Activated CD4-positive, alpha-beta T cell treated with anti-CD3 and anti-CD28 coated beads, Interleukin-2, amount 10 ng/mL, durations not matched to agents 7 days and 5 days (primary cell): ENCODE measurements around the gene TRIM10. TPM values are rescaled to one million over a fixed set of nuclear protein-coding genes. Genes with fewer than 3 reads are reported as not detected.

Source experiments
- CTCF ChIA-PET: fragments of 350-600 bp; sonication (Branson Sonifier 250); formaldehyde crosslinking; loops from one replicate; lab custom pipeline; 2021; ENCODE audit warnings: antibody characterized with exemption; lab: Charles Lee
- POLR2A ChIA-PET: fragments of 350-600 bp; sonication (Branson Sonifier 250); formaldehyde crosslinking; loops from one replicate; lab custom pipeline; 2021; ENCODE audit warnings: antibody characterized with exemption; lab: Charles Lee
- DNase-seq: peaks from one replicate; pipeline ENCODE4 v3.0.0-alpha.2; 2020
- H3K27ac Mint-ChIP-seq: one replicate; pipeline ENCODE4 v1.8.0; 2021; ENCODE audit warnings: mild to moderate bottlenecking, moderate library complexity, mixed read lengths
- H3K27me3 Mint-ChIP-seq: one replicate; pipeline ENCODE4 v1.8.0; 2021; ENCODE audit warnings: mixed read lengths
- H3K36me3 Mint-ChIP-seq: one replicate; pipeline ENCODE4 v1.8.0; 2021; ENCODE audit warnings: low read depth, mixed read lengths
- H3K4me1 Mint-ChIP-seq: one replicate; pipeline ENCODE4 v1.8.0; 2021; ENCODE audit warnings: mixed read lengths
- H3K4me3 Mint-ChIP-seq: one replicate; pipeline ENCODE4 v1.8.0; 2021; ENCODE audit warnings: mild to moderate bottlenecking, moderate library complexity, mixed read lengths
- H3K9me3 Mint-ChIP-seq: one replicate; pipeline ENCODE4 v1.8.0; 2021; ENCODE audit warnings: mixed read lengths
- total RNA-seq, 2 experiments: library from RNA; stranded (reverse); gene quantifications; one replicate each; pipeline ENCODE4 v1.2.3, GENCODE V29; 2021

The TRIM10 gene
- total RNA-seq, 2 experiments from 2014 or later = not detected

DNA sequence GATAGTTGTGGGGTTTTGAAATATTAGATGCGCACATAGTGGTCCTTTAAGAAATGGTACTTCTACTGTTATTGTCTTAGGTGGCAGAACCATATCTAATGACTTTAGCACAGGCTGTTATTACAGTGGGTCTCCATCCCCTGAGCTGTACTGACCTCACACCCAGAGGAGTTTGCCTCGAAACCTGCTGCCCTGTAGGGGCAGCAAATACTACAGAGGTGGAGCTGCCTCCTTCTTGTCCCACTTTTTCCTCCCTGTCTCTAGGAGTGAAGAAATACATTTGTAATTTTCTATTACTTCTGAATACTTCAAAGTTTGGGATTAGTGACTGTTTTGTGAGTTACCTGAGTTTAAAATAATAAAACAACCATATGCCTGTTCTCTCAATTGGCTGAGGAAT lies 56.4 kb downstream of the TRIM10 start:
- Mint-ChIP-seq H3K9me3 (no peaks in the 10 kb centered on the region), H3K4me1 (peaks cover 37% of the 10 kb centered on the region), H3K27ac (no peak overlapping the region), H3K27me3 (peaks cover 60% of the 10 kb centered on the region), H3K4me3 (no peak overlapping the region), H3K36me3 (no peaks in the 10 kb centered on the region)
- ChIA-PET POLR2A (no interaction called here), CTCF (interaction anchor here (0.6 to 5.0 kb wide), 6 partner anchors 10 to 39 kb away, joined by 3 to 56 read pairs (median 7); partner anchors contain the start of gene TRIM40)
- DNase-seq = no peak

DNA sequence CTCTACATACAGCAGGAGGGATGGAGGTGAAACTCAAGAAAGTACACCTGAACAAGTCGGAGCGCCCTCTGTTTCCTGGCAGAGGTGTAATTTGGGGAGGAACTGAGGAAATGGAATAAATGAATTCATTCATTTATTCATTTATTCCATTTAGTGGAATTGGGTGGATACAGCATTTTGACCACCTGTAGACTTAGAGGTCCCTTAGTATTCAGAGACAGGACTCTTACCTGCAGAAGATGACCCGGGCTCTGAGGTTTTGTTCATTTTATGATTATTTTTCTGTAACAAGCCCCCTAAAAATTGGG lies 57.2 kb downstream of the TRIM10 start:
- H3K4me3 Mint-ChIP-seq = peak overlapping the region; percentile 77
- H3K9me3 Mint-ChIP-seq = no peaks in the 10 kb centered on the region
- POLR2A ChIA-PET = no interaction called here
- no peak overlapping the region for H3K27ac Mint-ChIP-seq
- no peak for DNase-seq
- H3K4me1 Mint-ChIP-seq = peaks cover 37% of the 10 kb centered on the region
- CTCF ChIA-PET = interaction anchor here (0.6 to 5.0 kb wide), 19 partner anchors 9 to 110 kb away, joined by 3 to 56 read pairs (median 5); partner anchors contain the start of genes POLR1H, TRIM31 and TRIM40
- peaks cover 64% of the 10 kb centered on the region for H3K27me3 Mint-ChIP-seq
- no peaks in the 10 kb centered on the region for H3K36me3 Mint-ChIP-seq

DNA sequence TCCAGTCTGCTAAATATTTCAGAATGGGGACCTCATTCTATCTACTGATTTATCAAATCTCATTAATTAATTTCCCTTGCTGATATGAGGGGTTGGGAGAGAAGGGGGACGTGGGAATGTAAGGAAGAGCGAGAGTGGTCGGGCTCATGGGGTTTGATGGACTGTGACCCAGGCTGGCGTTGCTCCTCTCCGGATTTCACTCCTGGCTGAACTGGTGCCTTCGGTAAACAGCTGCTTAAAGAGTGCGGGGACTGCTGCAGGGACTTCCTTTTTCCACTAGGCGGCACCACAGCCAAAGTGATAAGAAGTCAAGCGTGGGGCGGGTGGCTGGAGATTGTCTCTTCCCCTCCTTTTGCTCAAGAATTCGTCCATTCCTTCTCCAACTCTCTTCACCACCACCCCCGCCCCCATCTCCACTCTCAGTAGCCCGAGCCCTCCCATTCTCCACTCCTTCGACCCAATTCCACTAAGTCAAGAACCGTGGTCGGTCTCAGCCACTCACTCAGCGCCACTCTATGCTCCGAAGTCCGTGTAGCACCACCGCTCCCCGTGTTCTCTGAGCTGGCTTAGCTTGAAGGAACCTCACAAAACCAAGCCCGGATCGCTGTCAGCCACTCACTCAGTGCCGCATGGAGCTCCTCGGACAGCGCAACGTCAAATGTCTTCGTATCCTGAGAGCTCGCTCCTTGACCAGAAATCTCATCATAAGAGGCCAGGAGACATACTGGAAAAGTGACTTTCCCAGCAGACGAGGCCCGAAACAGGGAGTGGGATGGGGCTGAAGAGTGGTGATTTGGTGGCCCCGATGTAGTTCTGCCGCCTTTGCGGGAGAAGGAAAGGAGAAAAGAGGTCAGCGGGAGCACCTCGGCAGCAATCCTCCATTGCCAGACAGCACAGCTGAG lies 57.8 kb downstream of the TRIM10 start:
- Mint-ChIP-seq H3K36me3 (no peaks in the 10 kb centered on the region), H3K4me3 (peak overlapping the region; percentile 77), H3K4me1 (peaks cover 42% of the 10 kb centered on the region), H3K27ac (peak overlapping the region; percentile 73), H3K9me3 (no peaks in the 10 kb centered on the region), H3K27me3 (peaks cover 66% of the 10 kb centered on the region)
- ChIA-PET CTCF (interaction anchor here (0.6 to 5.0 kb wide), 23 partner anchors 9 to 110 kb away, joined by 3 to 56 read pairs (median 5); partner anchors contain the start of genes POLR1H, PPP1R11, TRIM31 and TRIM40), POLR2A (no interaction called here)
- peak; percentile 87 for DNase-seq

DNA sequence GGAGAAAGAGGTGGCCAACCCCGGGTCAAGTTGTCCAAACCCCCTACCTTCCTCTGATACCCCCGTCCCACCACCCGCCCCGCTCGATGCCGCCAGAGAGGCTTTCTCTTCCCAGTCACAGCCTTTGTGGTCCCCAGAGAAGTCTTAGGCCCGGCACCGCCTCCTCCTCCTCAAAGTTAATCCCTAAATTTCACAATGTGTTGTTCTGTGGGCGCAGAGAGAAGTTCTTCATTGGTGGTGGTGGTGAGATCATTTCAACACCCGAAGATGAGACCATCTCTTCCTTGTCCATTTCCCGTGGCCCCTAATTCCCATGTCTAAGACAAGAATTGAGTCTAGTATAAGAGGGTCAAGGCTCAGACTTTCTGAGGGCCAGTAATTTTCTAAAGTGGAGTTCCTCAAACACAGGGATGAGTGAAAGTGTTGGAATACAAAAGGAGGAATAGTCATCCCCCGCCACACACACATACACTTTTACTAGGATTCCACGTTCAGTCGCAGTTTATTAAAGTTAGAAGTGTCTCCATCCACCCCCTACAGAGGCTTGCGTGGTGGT lies 58.5 kb downstream of the TRIM10 start:
- ChIA-PET CTCF (interaction anchor here (0.6 to 5.0 kb wide), 23 partner anchors 9 to 67 kb away, joined by 3 to 56 read pairs (median 5); partner anchors contain the start of genes POLR1H, PPP1R11, TRIM31 and TRIM40), POLR2A (interaction anchor here (0.7 kb wide), 1 partner anchor 556 kb away, joined by 4 read pairs; no protein-coding TSS in a partner anchor)
- peaks cover 46% of the 10 kb centered on the region for H3K4me1 Mint-ChIP-seq
- no peak for DNase-seq
- H3K27me3 Mint-ChIP-seq = peaks cover 65% of the 10 kb centered on the region
- no peaks in the 10 kb centered on the region for H3K9me3 Mint-ChIP-seq
- H3K36me3 Mint-ChIP-seq = no peaks in the 10 kb centered on the region
- H3K4me3 Mint-ChIP-seq = peak overlapping the region; percentile 77
- H3K27ac Mint-ChIP-seq = no peak overlapping the region

Other genes starting within 250 kb of the TRIM10 start
- gene HLA-A, start 218.7 kb downstream of the TRIM10 start, total RNA-seq = 1,000 to 10,000 TPM; 1,667 to 1,766 TPM
- gene POLR1H, start 99.9 kb downstream of the TRIM10 start, total RNA-seq = 10 to 100 TPM; 52.9 to 59.1 TPM
- gene PPP1R11, start 94.0 kb downstream of the TRIM10 start, total RNA-seq = 10 to 100 TPM; 57.9 to 73.7 TPM
- not detected for gene RNF39, start 85.4 kb downstream of the TRIM10 start, total RNA-seq
- not detected for gene TRIM31, start 48.1 kb downstream of the TRIM10 start, total RNA-seq
- not detected for gene TRIM40, start 25.1 kb downstream of the TRIM10 start, total RNA-seq
- gene TRIM15, start 2.3 kb upstream of the TRIM10 start, total RNA-seq = not detected
- 10 to 100 TPM; 84.6 to 88.3 TPM for gene TRIM26, start 52.2 kb upstream of the TRIM10 start, total RNA-seq
- gene TRIM39, start 165.7 kb upstream of the TRIM10 start, total RNA-seq = 10 to 100 TPM; 13.0 to 15.4 TPM
- gene RPP21, start 183.9 kb upstream of the TRIM10 start, total RNA-seq = 10 to 100 TPM; 37.5 to 42.7 TPM